ENCODE measurements around the gene OMG. TPM values are rescaled to one million over a fixed set of nuclear protein-coding genes. Genes with fewer than 3 reads are reported as not detected.

OMG gene
- total RNA-seq, 1 experiment from 2014 or later: not detected

GRCh38 chr17:31260151-31260550 lies 36.9 kb downstream of the OMG start:
- Histone ChIP-seq H3K79me2 (ENCODE audit: insufficient read depth, low read length) (no peaks in the 10 kb centered on the region), H3K4me2 (ENCODE audit: low read length) (no peak overlapping the region), H3K9me2 (ENCODE audit: insufficient read depth) (no peaks in the 10 kb centered on the region), H3K4me1 (ENCODE audit: control insufficient read depth in 1 of 2, insufficient read depth in 2 of 2, low read length in 2 of 2) (no peaks in the 10 kb centered on the region), H3K9me3 (ENCODE audit: control insufficient read depth in 1 of 2, insufficient read depth in 1 of 2, low read depth in 1 of 2, low read length in 2 of 2) (no peaks in the 10 kb centered on the region), H3K27ac (ENCODE audit: low read depth, low read length) (no peak overlapping the region), H4K20me1 (ENCODE audit: insufficient read depth) (no peaks in the 10 kb centered on the region), H3K4me3 (replicated peaks in 1 of 2; ENCODE audit: low read depth in 1 of 2, low read length in 2 of 2) (no peak overlapping the region), H2AFZ (ENCODE audit: low read depth, low read length, poor library complexity, severe bottlenecking) (no peak overlapping the region), H3K36me3 (ENCODE audit: control insufficient read depth in 1 of 2, insufficient read depth in 2 of 2, low read length in 2 of 2) (peaks cover 5 to 12% of the 10 kb centered on the region in 2 experiments; a peak in 2 of 4 replicates), H3K9ac (ENCODE audit: low read length) (no peak overlapping the region), H3K27me3 (ENCODE audit: insufficient read depth, low read length) (no peaks in the 10 kb centered on the region)
- no TSS peak for BruUV-seq (replicated peaks)
- ChIA-PET CTCF (no interaction called here), POLR2A (no interaction called here), RAD21 (ENCODE audit: low non-redundant PET in 1 of 2, low total read pairs in 2 of 2, uncharacterized antibody in 2 of 2, unreplicated experiment in 2 of 2) (no interaction called here)
- ATAC-seq (no peak), DNase-seq (ENCODE audit: low read depth, low spot score) (no peak)
- TF ChIP-seq SRF (IDR thresholded peaks at IDR 0.05; ENCODE audit: low read depth) (no peak), FOSL1 (IDR thresholded peaks at IDR 0.05; ENCODE audit: low read depth) (no peak), EZH2 (IDR thresholded peaks at IDR 0.05) (no peak), POLR2A (IDR thresholded peaks at IDR 0.05; ENCODE audit: borderline replicate concordance, extremely low read depth, insufficient read depth, insufficient read length) (no peak), REST (IDR thresholded peaks at IDR 0.05; ENCODE audit: low read depth) (no peak), YY1 (IDR thresholded peaks at IDR 0.05; ENCODE audit: extremely low read depth, insufficient replicate concordance, low read depth, low read length) (no peak), POLR2AphosphoS5 (IDR thresholded peaks at IDR 0.05; ENCODE audit: low read depth, low read length) (no peak), ATF3 (IDR thresholded peaks at IDR 0.05) (no peak), SP1 (IDR thresholded peaks at IDR 0.05; ENCODE audit: low read depth) (no peak), MAX (IDR thresholded peaks at IDR 0.05) (no peak), CBX3 (IDR thresholded peaks at IDR 0.05; ENCODE audit: low read depth) (no peak), TCF7L2 (IDR thresholded peaks at IDR 0.05; ENCODE audit: borderline replicate concordance, extremely low read depth, insufficient read depth, insufficient read length) (no peak), RAD21 (IDR thresholded peaks at IDR 0.05; ENCODE audit: low read depth) (no peak), ELF1 (IDR thresholded peaks at IDR 0.05; ENCODE audit: borderline replicate concordance, low read depth) (no peak), ZNF274 (IDR thresholded peaks at IDR 0.05; ENCODE audit: low read depth, low read length) (no peak), SIN3A (IDR thresholded peaks at IDR 0.05; ENCODE audit: low read depth) (no peak), CTCF (IDR thresholded peaks at IDR 0.05 in 2 of 3, conservative IDR thresholded peaks at IDR 0.05 in 1 of 3; ENCODE audit: borderline replicate concordance in 1 of 3, insufficient read depth in 1 of 3, low read depth in 2 of 3, low read length in 2 of 3) (no peak)
- intact Hi-C loops (cut with micrococcal nuclease): no loop called here

All from HCT116 (cell line).